Spleen (tissue), 11 donors: ENCODE data around the gene CHD5. TPM values are rescaled to one million over a fixed set of nuclear protein-coding genes. Genes with fewer than 3 reads are reported as not detected.

Experiments used
- DNase-seq: peaks from one replicate; pipeline ENCODE4 v3.0.0-alpha.2; 2020
- H3K27ac ChIP-seq, 8 donors: fragments of 200-600 bp; sonication (generic) in 7 of 8; 1 replicate in 4 of 8; 2 replicates in 4 of 8; pipeline versions ENCODE4 v1.5.0 to v1.8.0; 2016 to 2021; ENCODE audit warnings: inconsistent platforms in 4 of 8, mild to moderate bottlenecking in 4 of 8, moderate library complexity in 1 of 8
- H3K27me3 ChIP-seq, 7 donors: fragments of 200-600 bp; sonication (generic) in 6 of 7; replicated peaks in 1 of 7; 1 replicate in 4 of 7; 2 replicates in 3 of 7; pipeline versions ENCODE4 v1.5.0 to v1.8.0; 2016 to 2021; ENCODE audit warnings: inconsistent platforms in 3 of 7, mild to moderate bottlenecking in 1 of 7
- H3K36me3 ChIP-seq, 6 donors: fragments of 200-600 bp; sonication (generic) in 5 of 6; 1 replicate in 4 of 6; 2 replicates in 2 of 6; pipeline versions ENCODE4 v1.5.0 to v1.8.0; 2016 to 2021; ENCODE audit warnings: inconsistent platforms in 2 of 6
- H3K4me1 ChIP-seq, 6 donors: fragments of 200-600 bp; sonication (generic) in 5 of 6; 1 replicate in 3 of 6; 2 replicates in 3 of 6; pipeline versions ENCODE4 v1.5.0 to v1.8.0; 2016 to 2021; ENCODE audit warnings: inconsistent platforms in 3 of 6
- H3K4me3 ChIP-seq, 8 donors: fragments of 200-600 bp; sonication (generic) in 7 of 8; 1 replicate in 4 of 8; 2 replicates in 4 of 8; pipeline versions ENCODE4 v1.5.0 to v1.8.0; 2016 to 2021; ENCODE audit warnings: inconsistent platforms in 4 of 8, mild to moderate bottlenecking in 4 of 8, moderate library complexity in 2 of 8
- H3K9me3 ChIP-seq, 8 donors: fragments of 200-600 bp; sonication (generic) in 7 of 8; 1 replicate in 4 of 8; 2 replicates in 4 of 8; pipeline versions ENCODE4 v1.5.0 to v1.8.0; 2016 to 2021; ENCODE audit warnings: inconsistent platforms in 4 of 8
- POLR2A ChIP-seq, 3 donors: fragments of 450-650 bp; IDR thresholded peaks; one replicate each; pipeline ENCODE4 v1.5.1; 2017; ENCODE audit warnings: antibody characterized with exemption in 3 of 3, mild to moderate bottlenecking in 1 of 3
- POLR2AphosphoS5 ChIP-seq, 3 donors: sonication (generic); formaldehyde crosslinking; IDR thresholded peaks; one replicate each; pipeline ENCODE4 v1.5.1; 2017; ENCODE audit warnings: antibody characterized with exemption in 3 of 3
- WGBS, 5 donors: extraction: QIAGEN DNeasy Blood & Tissue Kit in 3 of 5; methylation state at CpG; one replicate each; pipeline versions ENCODE4 v1.1.5 to v1.1.7; 2013 to 2018; 5-methylcytosine and 5-hydroxymethylcytosine counted together
- intact Hi-C: fragments of 100-400 bp; cut with DNase I; formaldehyde crosslinking; loops from one replicate; pipeline ENCODE4 v1.15.0; 2023; ENCODE audit warnings: low total_unique reads
- polyA plus RNA-seq, 3 donors: library from polyadenylated mRNA; stranded (reverse); fragments of 200-250 nt; gene quantifications; one replicate each; pipeline ENCODE4 v1.2.1, GENCODE V29; 2013
- total RNA-seq, 7 donors: library from RNA; depleted of rRNA in 3 of 7; stranded (reverse); fragments of >200 nt in 3 of 7; fragmentation: NEBNext Ultra II Directional in 4 of 7; extraction: Animal tissue kit (Norgen Biotek cat#: 25700) in 4 of 7; gene quantifications; one replicate each; pipeline versions ENCODE4 v1.1.0 to v1.2.1, GENCODE V29; 2016 to 2021
- TF ChIP-seq, protein P1 (sequence below), 11 experiments: fragments of 200-600 bp in 7 of 11; fragments of 450-650 bp in 4 of 11; sonication (generic) in 4 of 11; IDR thresholded peaks in 8 of 11; conservative IDR thresholded peaks in 3 of 11; 1 replicate in 7 of 11; 2 replicates in 4 of 11; pipeline versions ENCODE4 v1.4.0 to v1.8.0; 2016 to 2021; ENCODE audit warnings: antibody characterized with exemption in 11 of 11, inconsistent platforms in 4 of 11, mild to moderate bottlenecking in 1 of 11
- donor health status: healthy with polysubstance abuse.
- donor health status: DM: no; HTN: no; CAD: no; lungs with moderate emphysema.
- donor health status: DM: no; HTN: no; CAD: no.
- donor health status: Bipolar disorder and iron deficiency.
- donor health status: healthy.
- donor health status: DM: no; HTN: no; CAD: no.
- donor health status: DM: yes; HTN: yes; CAD: no.

The CHD5 gene
- total and polyA plus RNA-seq, 10 donors: 0.04 to 0.44 (median 0.13) TPM

DNA sequence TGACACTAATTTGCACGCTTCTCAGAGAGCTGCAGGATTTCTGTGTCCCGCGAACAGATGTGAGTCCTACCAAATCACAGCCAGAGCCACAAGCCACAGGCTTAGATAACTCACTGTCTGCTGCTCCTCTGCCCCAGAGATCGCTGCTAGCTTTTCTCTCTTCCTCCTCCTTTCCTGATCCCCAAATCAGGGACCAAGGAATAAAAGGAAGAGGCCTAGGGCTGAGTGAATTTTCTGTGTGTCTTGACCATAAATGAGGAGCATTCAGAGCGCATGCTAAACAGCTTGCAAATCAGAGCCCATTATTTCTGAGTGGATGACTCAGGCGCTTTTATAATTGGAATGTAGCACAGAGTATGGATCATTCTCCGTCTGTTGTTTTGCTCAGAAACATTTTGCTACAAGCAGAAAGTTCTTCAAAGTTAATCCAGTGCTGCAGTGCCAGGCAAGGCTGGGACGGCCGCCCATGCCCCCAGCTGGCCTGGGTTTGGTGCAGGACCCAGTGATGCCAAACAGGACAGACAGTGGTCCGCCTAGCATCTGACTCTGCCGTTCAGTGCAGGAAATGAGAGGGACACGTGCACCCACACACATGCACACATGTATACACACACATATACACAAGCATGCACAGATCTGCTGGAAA is 96.2 kb downstream of the CHD5 start:
- H3K36me3 ChIP-seq: peaks cover 0 to 100% (median 44%) of the 10 kb centered on the region in 6 donors
- TF ChIP-seq, protein P1, sequence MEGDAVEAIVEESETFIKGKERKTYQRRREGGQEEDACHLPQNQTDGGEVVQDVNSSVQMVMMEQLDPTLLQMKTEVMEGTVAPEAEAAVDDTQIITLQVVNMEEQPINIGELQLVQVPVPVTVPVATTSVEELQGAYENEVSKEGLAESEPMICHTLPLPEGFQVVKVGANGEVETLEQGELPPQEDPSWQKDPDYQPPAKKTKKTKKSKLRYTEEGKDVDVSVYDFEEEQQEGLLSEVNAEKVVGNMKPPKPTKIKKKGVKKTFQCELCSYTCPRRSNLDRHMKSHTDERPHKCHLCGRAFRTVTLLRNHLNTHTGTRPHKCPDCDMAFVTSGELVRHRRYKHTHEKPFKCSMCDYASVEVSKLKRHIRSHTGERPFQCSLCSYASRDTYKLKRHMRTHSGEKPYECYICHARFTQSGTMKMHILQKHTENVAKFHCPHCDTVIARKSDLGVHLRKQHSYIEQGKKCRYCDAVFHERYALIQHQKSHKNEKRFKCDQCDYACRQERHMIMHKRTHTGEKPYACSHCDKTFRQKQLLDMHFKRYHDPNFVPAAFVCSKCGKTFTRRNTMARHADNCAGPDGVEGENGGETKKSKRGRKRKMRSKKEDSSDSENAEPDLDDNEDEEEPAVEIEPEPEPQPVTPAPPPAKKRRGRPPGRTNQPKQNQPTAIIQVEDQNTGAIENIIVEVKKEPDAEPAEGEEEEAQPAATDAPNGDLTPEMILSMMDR (IDR thresholded peaks at IDR 0.05 in 8 of 11, conservative IDR thresholded peaks at IDR 0.05 in 3 of 11): no peak
- no peak for TF ChIP-seq POLR2AphosphoS5 (IDR thresholded peaks at IDR 0.05)
- no peak for TF ChIP-seq POLR2A (IDR thresholded peaks at IDR 0.05)
- H3K4me1 ChIP-seq: peaks cover 0 to 11% (median 2%) of the 10 kb centered on the region in 6 donors
- H3K4me3 ChIP-seq: no peak overlapping the region
- H3K9me3 ChIP-seq: no peaks in the 10 kb centered on the region
- no peak overlapping the region for H3K27ac ChIP-seq
- no peak for DNase-seq
- WGBS, 5 donors: 77 to 87% (median 82%) methylated on average over 11 to 12 of the region's 12 CpGs
- H3K27me3 ChIP-seq: no peaks in the 10 kb centered on the region
- intact Hi-C loops: no loop called here

DNA sequence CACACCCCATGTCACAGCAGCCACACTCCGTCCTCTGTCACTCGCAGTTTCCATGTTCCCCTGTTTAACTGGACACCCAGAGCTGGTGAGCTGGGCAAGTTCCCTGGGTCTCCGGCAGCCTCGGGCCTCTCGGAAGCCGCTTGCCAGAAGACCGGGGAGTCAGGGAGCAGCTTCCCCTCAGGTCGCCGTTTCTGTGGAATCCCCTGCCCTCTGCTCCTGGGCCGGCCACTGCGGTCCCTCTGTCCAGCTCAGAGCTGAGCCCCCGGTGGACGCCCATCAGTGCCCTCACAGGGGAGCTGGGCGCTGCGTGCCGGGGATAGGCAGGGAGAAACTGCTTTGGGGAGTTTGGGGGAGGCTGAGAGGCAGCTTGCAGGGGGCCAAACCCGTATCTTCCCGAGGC is 96.7 kb downstream of the CHD5 start:
- Histone ChIP-seq H3K36me3 (peaks cover 0 to 100% (median 42%) of the 10 kb centered on the region in 6 donors), H3K9me3 (no peaks in the 10 kb centered on the region), H3K4me3 (no peak overlapping the region), H3K4me1 (peaks cover 0 to 11% (median 2%) of the 10 kb centered on the region in 6 donors), H3K27me3 (no peaks in the 10 kb centered on the region), H3K27ac (no peak overlapping the region)
- 68 to 89% (median 83%) methylated on average over 16 to 18 of the region's 18 CpGs for WGBS, 5 donors
- intact Hi-C loops: no loop called here
- TF ChIP-seq POLR2A (IDR thresholded peaks at IDR 0.05): no peak
- TF ChIP-seq POLR2AphosphoS5 (IDR thresholded peaks at IDR 0.05): peak in 1 of 3 donors; percentile 10
- DNase-seq: no peak

DNA sequence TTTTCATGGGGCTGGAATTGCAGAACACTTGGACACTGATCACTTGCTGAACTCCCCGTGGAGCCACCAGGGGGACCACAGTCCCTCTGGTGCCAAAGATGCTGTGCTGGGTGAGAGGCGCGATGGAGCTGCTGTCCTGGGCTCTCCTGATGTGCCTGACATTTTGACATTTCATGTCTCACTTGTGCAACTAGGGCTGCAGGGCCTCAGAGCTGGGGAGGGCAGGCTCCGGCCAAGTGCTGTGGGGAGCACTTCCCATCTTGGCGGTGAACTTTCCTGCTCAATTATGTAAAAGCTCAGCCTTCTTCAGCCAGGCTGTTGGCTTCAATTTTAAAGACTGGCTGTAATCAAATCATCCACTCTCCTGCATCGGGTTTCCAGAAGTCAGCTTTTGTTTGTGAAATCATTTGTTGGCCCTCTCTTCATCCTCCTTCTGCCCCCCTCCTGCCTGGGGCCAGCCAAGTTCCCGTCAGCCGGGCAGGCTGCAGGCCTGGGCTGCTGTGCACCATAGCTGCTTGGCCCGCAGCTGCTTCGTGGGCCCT is 97.6 kb downstream of the CHD5 start:
- DNase-seq: no peak
- intact Hi-C loops: no loop called here
- WGBS, 5 donors: 52 to 74% (median 64%) methylated on average over 8 to 10 of the region's 10 CpGs
- Histone ChIP-seq H3K27ac (no peak overlapping the region), H3K4me3 (no peak overlapping the region), H3K4me1 (peaks cover 0 to 11% (median 2%) of the 10 kb centered on the region in 6 donors), H3K36me3 (peaks cover 0 to 100% (median 47%) of the 10 kb centered on the region in 6 donors), H3K27me3 (no peaks in the 10 kb centered on the region), H3K9me3 (no peaks in the 10 kb centered on the region)
- TF ChIP-seq POLR2A (IDR thresholded peaks at IDR 0.05) (no peak), POLR2AphosphoS5 (IDR thresholded peaks at IDR 0.05) (peak in 2 of 3 donors; percentile 31 to 39)
- TF ChIP-seq, protein P1 (IDR thresholded peaks at IDR 0.05 in 8 of 11, conservative IDR thresholded peaks at IDR 0.05 in 3 of 11): peak in 4 of 11 experiments; percentile 11 to 30 (median 20)

DNA sequence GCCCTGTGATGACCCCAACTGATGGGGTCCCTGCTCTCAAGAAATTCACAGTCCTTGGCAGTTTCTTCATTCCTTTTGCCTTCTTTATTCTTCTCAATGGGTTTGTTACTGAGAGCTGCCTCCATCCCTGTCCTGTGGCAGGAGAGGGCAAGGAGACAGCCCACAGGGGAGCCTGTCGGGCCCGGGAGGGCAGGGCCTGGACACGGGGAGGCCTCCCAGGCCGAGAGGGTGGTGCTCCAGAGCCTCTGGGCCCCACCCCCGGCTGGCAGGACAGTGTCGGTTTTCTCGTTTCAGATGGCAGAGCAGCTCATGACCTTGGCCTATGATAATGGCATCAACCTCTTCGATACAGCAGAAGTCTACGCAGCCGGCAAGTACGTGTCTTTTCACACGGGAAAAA is 98.2 kb downstream of the CHD5 start:
- TF ChIP-seq POLR2A (IDR thresholded peaks at IDR 0.05) (no peak), POLR2AphosphoS5 (IDR thresholded peaks at IDR 0.05) (no peak)
- TF ChIP-seq, protein P1 (IDR thresholded peaks at IDR 0.05 in 8 of 11, conservative IDR thresholded peaks at IDR 0.05 in 3 of 11): no peak
- 81 to 90% (median 87%) methylated on average over 12 of the region's 12 CpGs for WGBS, 5 donors
- intact Hi-C loops: no loop called here
- Histone ChIP-seq H3K36me3 (peaks cover 0 to 100% (median 48%) of the 10 kb centered on the region in 6 donors), H3K4me1 (peaks cover 0 to 11% (median 2%) of the 10 kb centered on the region in 6 donors), H3K9me3 (no peaks in the 10 kb centered on the region), H3K4me3 (no peak overlapping the region), H3K27ac (no peak overlapping the region), H3K27me3 (no peaks in the 10 kb centered on the region)
- DNase-seq: no peak
